Endothelial cell (in vitro differentiated cells): ENCODE measurements around the gene LCORL. TPM values are rescaled to one million over a fixed set of nuclear protein-coding genes. Genes with fewer than 3 reads are reported as not detected.
A peak's percentile ranks its signal among the peaks of the same experiment; 100 is the strongest.

ENCODE experiments used
- DNase-seq: peaks from one replicate; pipeline ENCODE4 v3.0.0; 2021; ENCODE audit warnings: low spot score
- H3K27ac Mint-ChIP-seq: one replicate; pipeline ENCODE4 v1.8.0; 2021; ENCODE audit warnings: mixed read lengths, inconsistent platforms; ENCODE audit not compliant: unreplicated experiment
- H3K27me3 Mint-ChIP-seq: one replicate; pipeline ENCODE4 v1.8.0; 2021; ENCODE audit warnings: mild to moderate bottlenecking, moderate library complexity, mixed read lengths, inconsistent platforms; ENCODE audit not compliant: unreplicated experiment
- H3K36me3 Mint-ChIP-seq: one replicate; pipeline ENCODE4 v1.8.0; 2021; ENCODE audit warnings: mild to moderate bottlenecking, low read depth, mixed read lengths, inconsistent platforms; ENCODE audit not compliant: unreplicated experiment
- H3K4me1 Mint-ChIP-seq: one replicate; pipeline ENCODE4 v1.8.0; 2021; ENCODE audit warnings: mild to moderate bottlenecking, mixed read lengths, inconsistent platforms; ENCODE audit not compliant: unreplicated experiment
- H3K4me3 Mint-ChIP-seq: one replicate; pipeline ENCODE4 v1.8.0; 2021; ENCODE audit warnings: mild to moderate bottlenecking, mixed read lengths, inconsistent platforms; ENCODE audit not compliant: unreplicated experiment
- H3K9me3 Mint-ChIP-seq: one replicate; pipeline ENCODE4 v1.8.0; 2021; ENCODE audit warnings: mixed read lengths, inconsistent platforms; ENCODE audit not compliant: unreplicated experiment
- total RNA-seq: library from RNA; stranded (reverse); fragmentation: NEBNext Ultra II Directional; extraction: Animal tissue kit (Norgen Biotek cat#: 25700); gene quantifications from one replicate; pipeline ENCODE4 v1.2.1, GENCODE V29; 2021; ENCODE audit not compliant: unreplicated experiment
- TF ChIP-seq, protein P1 (sequence below): fragments of 200-600 bp; sonication (generic); IDR thresholded peaks from one replicate; pipeline ENCODE4 v1.5.0; 2021; ENCODE audit warnings: antibody characterized with exemption; ENCODE audit not compliant: unreplicated experiment

LCORL gene
- total RNA-seq, 1 donor from 2014 or later, result 18.4 TPM

DNA sequence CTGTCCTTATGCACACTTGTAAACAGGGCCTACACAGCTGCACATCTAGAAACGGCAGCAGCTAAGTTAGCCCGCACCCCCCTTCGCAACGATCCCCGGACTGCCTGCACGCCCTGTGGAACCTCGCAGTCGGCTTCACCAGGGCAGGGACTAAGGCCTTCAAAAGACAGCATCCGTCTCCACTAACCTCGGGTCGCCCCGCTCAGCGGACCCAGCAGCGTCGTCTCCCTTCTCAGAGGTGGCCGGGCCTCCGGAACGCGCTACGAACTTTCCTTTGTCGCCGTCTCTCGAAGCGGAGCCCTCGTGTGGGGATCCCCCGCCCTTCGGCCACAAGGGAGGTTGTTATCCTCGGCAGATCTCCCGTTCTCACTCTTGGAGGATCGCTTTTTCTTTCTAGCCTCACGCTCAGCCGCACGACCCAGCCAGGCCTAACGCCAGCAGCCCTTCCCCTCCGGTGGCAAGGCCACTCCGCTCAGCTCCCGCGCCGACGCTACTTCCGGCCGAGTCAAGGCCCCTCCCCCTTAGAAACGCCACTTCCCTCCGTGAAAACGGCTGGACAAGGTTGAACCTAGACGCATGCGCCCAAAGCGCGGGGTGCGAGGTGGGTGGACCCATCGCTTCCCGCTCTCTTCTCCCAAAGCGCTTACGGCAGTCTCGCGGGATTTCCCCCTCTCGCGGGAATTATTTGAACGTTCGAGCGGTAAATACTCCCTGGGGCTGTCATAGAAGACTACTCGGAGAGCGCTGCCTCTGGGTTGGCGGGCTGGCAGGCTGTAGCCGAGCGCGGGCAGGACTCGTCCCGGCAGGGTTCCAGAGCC is 211.1 kb downstream of the LCORL start, which contains the start of the genes DCAF16 and NCAPG:
TSS of gene DCAF16 (minus strand) at position 498 of the 818 bp plus-strand sequence. CDS start 6,616 bp downstream, outside the sequence.
TSS of gene NCAPG (plus strand) at position 720 of the 818 bp plus-strand sequence. CDS start 99 bp downstream, outside the sequence.
- DNase-seq, result peak; percentile 99
- Mint-ChIP-seq H3K9me3 (no peaks in the 10 kb centered on the region), H3K36me3 (peaks cover 6% of the 10 kb centered on the region), H3K27me3 (peaks cover 7% of the 10 kb centered on the region), H3K27ac (peak within 1 kb of the TSS; percentile 98), H3K4me1 (peaks cover 32% of the 10 kb centered on the region), H3K4me3 (peak within 1 kb of the TSS; percentile 99)
- TF ChIP-seq, protein P1, sequence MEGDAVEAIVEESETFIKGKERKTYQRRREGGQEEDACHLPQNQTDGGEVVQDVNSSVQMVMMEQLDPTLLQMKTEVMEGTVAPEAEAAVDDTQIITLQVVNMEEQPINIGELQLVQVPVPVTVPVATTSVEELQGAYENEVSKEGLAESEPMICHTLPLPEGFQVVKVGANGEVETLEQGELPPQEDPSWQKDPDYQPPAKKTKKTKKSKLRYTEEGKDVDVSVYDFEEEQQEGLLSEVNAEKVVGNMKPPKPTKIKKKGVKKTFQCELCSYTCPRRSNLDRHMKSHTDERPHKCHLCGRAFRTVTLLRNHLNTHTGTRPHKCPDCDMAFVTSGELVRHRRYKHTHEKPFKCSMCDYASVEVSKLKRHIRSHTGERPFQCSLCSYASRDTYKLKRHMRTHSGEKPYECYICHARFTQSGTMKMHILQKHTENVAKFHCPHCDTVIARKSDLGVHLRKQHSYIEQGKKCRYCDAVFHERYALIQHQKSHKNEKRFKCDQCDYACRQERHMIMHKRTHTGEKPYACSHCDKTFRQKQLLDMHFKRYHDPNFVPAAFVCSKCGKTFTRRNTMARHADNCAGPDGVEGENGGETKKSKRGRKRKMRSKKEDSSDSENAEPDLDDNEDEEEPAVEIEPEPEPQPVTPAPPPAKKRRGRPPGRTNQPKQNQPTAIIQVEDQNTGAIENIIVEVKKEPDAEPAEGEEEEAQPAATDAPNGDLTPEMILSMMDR, result no peak

DNA sequence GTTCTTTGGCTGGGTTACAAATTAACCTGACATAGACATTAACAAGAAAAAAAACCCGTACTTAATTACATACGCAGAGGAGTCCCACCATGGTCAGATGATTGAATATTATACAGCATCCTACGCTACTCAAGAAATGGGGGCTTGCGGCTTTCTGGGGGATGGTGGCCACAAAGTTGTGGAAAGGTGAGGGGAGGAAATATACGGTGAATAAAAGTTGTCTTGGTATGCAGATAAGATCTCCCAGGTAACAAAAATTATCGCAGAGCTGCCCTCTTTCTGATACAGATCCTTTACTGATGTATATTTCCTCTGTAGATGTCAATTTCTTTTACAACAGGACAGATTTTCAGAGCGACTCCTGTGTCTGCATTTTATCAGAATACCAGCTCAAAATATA is 211.9 kb downstream of the LCORL start:
- no peak for DNase-seq
- TF ChIP-seq, protein P1, result no peak
- Mint-ChIP-seq H3K4me1 (peaks cover 32% of the 10 kb centered on the region), H3K36me3 (peaks cover 6% of the 10 kb centered on the region), H3K27me3 (peaks cover 7% of the 10 kb centered on the region), H3K4me3 (peak overlapping the region; percentile 99), H3K9me3 (no peaks in the 10 kb centered on the region), H3K27ac (peak overlapping the region; percentile 98)

DNA sequence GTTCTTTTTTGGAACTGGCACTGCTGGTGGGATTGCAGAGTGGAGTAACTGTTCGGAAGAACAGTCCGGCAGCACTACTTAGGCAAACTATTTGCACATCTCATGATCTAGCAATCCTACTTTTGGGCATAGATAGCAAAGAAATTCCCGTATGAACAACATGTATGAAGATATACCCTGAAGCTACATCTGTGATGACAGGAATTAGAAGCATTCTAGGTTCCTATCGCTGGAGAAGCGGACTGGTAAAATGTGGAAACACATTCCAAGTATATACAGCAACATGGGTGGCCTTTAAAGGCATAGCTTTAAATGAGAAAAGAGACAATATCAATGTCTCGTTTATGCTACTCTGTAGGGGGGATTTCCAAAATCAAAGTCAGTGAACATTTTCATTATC is 214.1 kb downstream of the LCORL start:
- Mint-ChIP-seq H3K4me1 (peaks cover 32% of the 10 kb centered on the region), H3K27me3 (peaks cover 7% of the 10 kb centered on the region), H3K27ac (no peak overlapping the region), H3K4me3 (no peak overlapping the region), H3K9me3 (no peaks in the 10 kb centered on the region), H3K36me3 (peaks cover 21% of the 10 kb centered on the region)
- DNase-seq, result no peak
- TF ChIP-seq, protein P1, result no peak

DNA sequence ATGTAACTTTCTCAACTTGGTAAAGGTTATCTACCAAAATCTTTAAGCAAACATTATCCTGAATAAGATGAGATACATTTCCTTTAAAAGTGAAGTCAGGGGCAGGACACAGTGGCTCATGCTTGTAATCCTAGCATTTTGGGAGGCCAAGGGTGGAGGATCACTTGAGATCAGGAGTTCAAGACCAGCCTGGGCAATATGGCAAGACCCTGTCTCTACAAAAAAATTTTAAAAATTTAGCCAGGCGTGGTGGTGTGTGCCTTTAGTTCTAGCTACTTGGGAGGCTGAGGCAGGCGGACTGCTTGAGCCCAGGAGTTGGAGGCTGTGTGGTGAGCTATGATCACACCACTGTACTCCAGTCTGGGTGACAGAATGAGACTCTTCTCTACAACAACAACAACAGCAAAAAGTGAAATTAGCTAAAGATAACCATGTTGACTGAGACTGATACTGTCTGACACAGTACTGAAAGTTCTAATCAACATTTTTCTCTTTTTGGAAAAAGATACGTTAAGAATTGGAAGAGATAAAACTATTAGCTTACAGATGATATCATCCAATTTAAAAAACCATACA is 215.9 kb downstream of the LCORL start:
- Mint-ChIP-seq H3K9me3 (no peaks in the 10 kb centered on the region), H3K4me1 (peaks cover 23% of the 10 kb centered on the region), H3K36me3 (peaks cover 21% of the 10 kb centered on the region), H3K4me3 (no peak overlapping the region), H3K27me3 (peaks cover 6% of the 10 kb centered on the region), H3K27ac (no peak overlapping the region)
- DNase-seq, result no peak
- TF ChIP-seq, protein P1, result no peak

DNA sequence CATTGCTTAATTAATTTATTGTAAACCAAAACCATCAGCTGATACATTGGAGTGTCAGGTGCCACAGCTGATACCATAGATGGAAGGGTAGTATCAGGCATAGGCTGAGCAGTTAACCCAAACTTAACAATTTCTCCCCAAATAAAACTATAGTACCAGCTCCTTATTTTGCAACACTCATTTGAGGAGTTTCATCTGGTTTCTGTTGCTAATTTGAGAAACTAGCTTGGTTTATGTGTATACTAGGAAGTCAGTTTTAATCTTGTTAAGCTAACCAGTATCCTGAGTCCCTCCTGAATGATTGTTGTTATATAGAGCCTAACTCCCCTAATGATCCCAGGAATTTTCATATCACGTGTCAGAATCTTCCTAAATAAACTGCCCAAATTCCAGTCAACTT is 223.7 kb downstream of the LCORL start:
- no peaks in the 10 kb centered on the region for H3K9me3 Mint-ChIP-seq
- H3K36me3 Mint-ChIP-seq, result peaks cover 4% of the 10 kb centered on the region
- no peaks in the 10 kb centered on the region for H3K4me1 Mint-ChIP-seq
- H3K27me3 Mint-ChIP-seq, result no peaks in the 10 kb centered on the region
- no peak for DNase-seq
- H3K4me3 Mint-ChIP-seq, result no peak overlapping the region
- TF ChIP-seq, protein P1, result no peak
- no peak overlapping the region for H3K27ac Mint-ChIP-seq
